ENCODE data around the gene DDX3X.
"Not testable (repeated sequence)": the region's sequence is repeated elsewhere in the genome, so short reads cannot be mapped to it uniquely, and the experiment has no call there.

Gene DDX3X

DNA sequence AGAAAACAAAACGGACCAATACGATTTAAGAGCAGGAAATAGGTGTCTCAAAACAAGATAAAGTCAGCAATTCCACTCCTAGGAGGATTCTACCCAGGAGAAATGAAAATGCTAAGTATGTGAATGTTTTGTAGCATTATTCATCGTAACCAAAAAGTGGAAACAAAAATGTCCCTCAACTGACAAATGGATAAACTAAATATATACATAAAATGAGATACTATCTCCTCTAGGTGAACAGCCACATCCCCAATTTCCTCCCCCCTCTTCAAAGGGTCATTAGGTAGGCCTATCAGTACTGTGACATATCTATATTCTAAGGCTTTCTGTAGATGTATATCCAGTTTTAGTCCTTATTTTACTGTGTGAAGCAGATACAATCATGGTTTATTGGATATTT is 18.0 kb downstream of the DDX3X start:
- in situ Hi-C loops (cut with MboI; ENCODE audit: low sequenced_read_pairs, unreplicated experiment): no loop called here
- TF ChIP-seq, protein P1, sequence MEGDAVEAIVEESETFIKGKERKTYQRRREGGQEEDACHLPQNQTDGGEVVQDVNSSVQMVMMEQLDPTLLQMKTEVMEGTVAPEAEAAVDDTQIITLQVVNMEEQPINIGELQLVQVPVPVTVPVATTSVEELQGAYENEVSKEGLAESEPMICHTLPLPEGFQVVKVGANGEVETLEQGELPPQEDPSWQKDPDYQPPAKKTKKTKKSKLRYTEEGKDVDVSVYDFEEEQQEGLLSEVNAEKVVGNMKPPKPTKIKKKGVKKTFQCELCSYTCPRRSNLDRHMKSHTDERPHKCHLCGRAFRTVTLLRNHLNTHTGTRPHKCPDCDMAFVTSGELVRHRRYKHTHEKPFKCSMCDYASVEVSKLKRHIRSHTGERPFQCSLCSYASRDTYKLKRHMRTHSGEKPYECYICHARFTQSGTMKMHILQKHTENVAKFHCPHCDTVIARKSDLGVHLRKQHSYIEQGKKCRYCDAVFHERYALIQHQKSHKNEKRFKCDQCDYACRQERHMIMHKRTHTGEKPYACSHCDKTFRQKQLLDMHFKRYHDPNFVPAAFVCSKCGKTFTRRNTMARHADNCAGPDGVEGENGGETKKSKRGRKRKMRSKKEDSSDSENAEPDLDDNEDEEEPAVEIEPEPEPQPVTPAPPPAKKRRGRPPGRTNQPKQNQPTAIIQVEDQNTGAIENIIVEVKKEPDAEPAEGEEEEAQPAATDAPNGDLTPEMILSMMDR (IDR thresholded peaks at IDR 0.05; ENCODE audit: borderline replicate concordance, control extremely low read depth, extremely low read depth, insufficient read depth, missing control alignments): no peak

DNA sequence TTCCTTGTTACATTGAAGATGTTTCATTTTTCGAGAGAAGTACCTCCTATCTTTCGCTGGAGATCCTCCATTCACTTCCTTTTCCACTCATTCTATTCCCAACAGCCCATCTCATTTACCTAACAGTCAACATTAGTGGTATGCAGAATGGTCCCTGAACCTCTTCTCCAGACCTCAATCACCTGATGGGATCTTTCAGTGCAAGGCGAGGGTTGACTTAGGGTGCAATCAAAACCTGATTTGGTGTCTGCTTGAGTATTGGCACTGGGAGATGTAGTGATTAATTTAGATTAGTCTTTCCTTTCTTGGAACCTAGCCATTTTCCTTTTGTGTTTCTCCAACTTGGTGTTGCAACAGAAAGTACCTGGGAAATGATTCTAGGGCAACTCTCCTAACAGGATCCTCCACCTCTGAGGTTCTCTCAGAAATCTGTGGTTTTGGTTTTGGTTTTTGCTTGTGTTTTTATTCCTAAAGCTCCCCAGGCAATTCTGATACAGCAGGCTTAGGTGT is 18.4 kb downstream of the DDX3X start:
- no peak for DNase-seq (ENCODE audit: low spot score)
- in situ Hi-C loops (cut with MboI; ENCODE audit: low sequenced_read_pairs, unreplicated experiment): no loop called here
- TF ChIP-seq, protein P1 (IDR thresholded peaks at IDR 0.05; ENCODE audit: borderline replicate concordance, control extremely low read depth, extremely low read depth, insufficient read depth, missing control alignments): no peak

More for the DNA sequence above, 18.0 kb downstream of the DDX3X start:
- no peak for DNase-seq (ENCODE audit: low spot score)

DNA sequence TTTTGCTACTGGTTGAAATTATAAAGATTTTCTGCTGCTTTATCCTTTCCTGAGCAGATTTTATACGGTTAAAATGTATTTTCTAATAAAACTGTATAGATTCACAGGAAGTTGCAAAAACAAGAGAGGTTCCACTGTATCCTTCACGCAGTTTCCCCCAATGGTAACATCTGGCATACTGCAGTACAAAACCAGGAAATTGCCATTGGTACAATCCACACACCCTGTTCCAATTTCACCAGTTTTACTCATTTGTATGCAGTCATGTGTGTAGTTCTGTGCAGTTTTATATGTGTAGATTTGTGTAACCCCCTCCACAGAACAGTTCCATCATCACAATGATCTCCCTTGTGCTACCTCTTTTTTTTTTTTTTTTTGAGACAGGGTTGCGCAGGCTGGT is 20.0 kb downstream of the DDX3X start:
- TF ChIP-seq, protein P1 (IDR thresholded peaks at IDR 0.05; ENCODE audit: borderline replicate concordance, control extremely low read depth, extremely low read depth, insufficient read depth, missing control alignments): no peak
- in situ Hi-C loops (cut with MboI; ENCODE audit: low sequenced_read_pairs, unreplicated experiment): no loop called here
- DNase-seq (ENCODE audit: low spot score): no peak

DNA sequence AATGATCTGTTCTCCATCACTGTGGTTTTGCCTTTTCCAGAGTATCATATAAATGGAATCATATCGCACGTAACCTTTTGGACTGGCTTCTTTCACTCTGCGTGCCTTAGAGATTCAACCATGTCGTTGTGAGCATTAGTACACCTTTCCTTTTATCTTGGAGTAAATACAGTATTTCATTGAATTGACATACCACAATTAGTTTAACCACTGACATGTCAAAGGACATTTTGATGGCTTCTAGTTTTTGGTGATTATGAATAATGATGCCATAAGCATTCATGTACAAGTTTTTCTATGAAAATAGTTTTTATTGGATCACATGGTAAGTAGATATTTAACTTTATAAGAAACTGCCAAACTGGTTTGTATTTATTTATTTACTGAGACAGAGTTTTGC is 35.2 kb downstream of the DDX3X start:
- DNase-seq (ENCODE audit: low spot score): no peak
- in situ Hi-C loops (cut with MboI; ENCODE audit: low sequenced_read_pairs, unreplicated experiment): no loop called here
- TF ChIP-seq, protein P1 (IDR thresholded peaks at IDR 0.05; ENCODE audit: borderline replicate concordance, control extremely low read depth, extremely low read depth, insufficient read depth, missing control alignments): no peak

DNA sequence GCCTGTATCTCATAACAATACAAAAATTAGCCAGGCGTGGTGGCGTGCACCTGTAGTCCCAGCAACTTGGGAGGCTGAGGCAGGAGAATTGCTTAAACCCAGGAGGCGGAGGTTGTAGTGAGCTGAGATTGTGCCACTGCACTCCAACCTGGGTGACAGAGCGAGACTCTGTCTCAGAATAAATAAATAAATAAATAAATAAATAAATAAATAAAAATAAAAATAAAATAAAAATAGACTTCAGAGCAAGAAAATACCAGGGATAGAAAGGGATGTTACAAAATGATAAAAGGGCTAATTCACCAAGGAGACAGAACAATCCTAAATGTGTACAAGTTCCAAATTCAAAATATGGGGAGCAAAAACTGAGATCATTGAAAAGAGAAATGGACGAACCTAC is 37.6 kb downstream of the DDX3X start:
- DNase-seq (ENCODE audit: low spot score); in situ Hi-C loops (cut with MboI; ENCODE audit: low sequenced_read_pairs, unreplicated experiment): not testable (repeated sequence)

DNA sequence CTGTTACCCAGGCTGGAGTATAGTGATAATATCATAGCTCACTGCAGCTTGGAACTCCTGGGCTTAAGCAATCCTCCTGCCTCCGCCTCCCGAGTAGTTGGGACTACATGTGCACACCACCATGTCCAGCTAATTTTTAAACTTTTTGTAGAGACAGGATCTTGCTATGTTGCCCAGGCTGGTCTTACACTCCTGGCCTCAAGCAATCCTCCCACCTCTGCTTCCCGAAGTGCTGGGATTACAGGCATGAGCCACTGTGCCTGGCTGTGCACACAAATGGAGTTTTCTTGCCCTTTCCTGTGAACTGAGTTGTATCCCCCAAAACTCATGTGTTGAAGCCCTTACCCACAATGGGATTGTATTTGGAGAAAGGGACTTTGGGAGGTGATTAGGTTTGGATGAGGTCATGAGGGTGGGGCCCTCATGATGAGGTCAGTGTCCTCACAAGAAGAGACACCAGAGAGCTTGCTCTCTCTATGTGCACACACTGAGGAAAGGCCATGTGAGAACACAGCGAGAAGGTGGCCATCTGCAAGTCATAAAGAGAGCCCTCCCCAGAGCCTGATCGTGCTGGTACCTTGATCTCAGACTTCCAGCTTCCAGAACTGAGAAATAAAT is 40.1 kb downstream of the DDX3X start:
- DNase-seq (ENCODE audit: low spot score): no peak
- in situ Hi-C loops (cut with MboI; ENCODE audit: low sequenced_read_pairs, unreplicated experiment): no loop called here
- TF ChIP-seq, protein P1 (IDR thresholded peaks at IDR 0.05; ENCODE audit: borderline replicate concordance, control extremely low read depth, extremely low read depth, insufficient read depth, missing control alignments): no peak

DNA sequence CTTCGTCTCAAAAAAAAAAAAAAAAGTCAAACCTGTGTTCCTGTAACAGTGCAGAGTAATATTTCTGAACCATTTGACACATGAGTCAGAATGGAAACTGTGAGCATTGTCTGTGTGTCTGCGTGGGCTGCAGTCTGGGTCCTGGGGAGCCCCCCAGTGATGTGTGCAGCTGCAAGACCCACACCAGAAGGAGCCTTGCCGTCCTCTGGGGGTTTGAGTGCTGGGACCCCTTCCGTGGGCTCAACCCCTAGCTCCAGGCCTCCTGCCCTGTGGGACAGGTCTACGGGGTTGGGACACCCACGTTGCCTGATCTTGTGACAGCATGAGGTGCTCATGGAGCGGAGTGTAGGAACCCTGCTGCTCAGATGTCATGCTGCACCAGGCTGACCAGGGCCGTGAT is 43.7 kb downstream of the DDX3X start:
- peak; percentile 63 for DNase-seq (ENCODE audit: low spot score)
- in situ Hi-C loops (cut with MboI; ENCODE audit: low sequenced_read_pairs, unreplicated experiment): no loop called here
- TF ChIP-seq, protein P1 (IDR thresholded peaks at IDR 0.05; ENCODE audit: borderline replicate concordance, control extremely low read depth, extremely low read depth, insufficient read depth, missing control alignments): no peak
